Measurements from ENCODE around the gene ELP2.

The ELP2 gene

DNA sequence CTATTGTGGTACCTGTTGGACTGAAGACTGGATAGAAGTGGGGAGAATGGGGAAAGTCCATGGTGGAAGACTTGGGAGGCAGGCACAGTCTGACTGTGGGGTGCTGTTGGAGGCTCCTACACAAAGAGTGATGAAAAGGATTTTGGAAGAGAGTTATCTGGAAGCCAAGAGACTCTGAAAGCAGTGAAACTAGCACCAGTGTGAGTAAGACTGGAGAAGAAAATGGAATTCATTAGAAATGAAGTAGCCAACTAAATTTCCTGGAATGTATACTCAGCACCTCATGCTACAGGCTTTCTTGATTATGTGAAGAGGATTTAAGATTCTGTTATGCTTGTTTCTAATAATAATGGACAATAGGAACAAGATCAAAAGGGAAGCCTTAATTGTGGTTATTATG, 27.7 kb downstream of the ELP2 start:
- H3K14ac ChIP-seq (ENCODE audit: low read length in 2 of 2): no peak overlapping the region

DNA sequence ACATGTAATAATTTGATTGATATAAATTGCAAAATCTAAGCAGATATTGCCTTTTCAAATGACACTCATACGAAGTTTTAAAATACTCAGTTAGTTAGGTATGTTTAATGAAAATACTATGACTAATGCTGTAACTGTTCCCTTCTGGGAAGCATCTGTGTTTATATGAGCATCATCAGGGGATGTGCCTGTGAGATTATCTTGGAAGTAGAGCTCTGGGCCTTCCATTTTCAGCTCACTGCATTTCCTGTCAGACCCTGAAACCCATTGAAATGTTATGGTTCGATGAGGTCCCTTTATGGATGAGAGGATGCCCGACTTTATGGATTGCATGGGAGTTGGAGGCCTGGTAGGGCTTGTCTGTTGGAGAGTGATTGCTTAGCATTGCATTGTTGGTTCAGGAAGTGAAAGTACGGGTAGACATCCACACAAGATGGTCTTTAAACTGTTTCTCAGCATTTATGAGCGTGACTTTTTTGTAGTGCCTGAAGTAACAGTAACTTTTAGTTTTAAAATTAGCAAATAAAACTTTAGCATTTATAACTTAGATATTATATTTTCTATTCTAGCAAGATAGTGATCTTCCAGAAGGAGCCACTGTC, 28.7 kb downstream of the ELP2 start:
- H4K8ac ChIP-seq (ENCODE audit: low read length): peak overlapping the region; percentile 27
- no peaks in the 10 kb centered on the region for H3K9me3 ChIP-seq (ENCODE audit: control insufficient read depth, low read length)
- H2AFZ ChIP-seq (ENCODE audit: low read depth, low read length): no peak overlapping the region
- peaks cover 8 to 75% of the 10 kb centered on the region in 2 experiments for H3K36me3 ChIP-seq (ENCODE audit: control insufficient read depth in 1 of 2, insufficient read depth in 2 of 2, low read depth in 1 of 2, low read length in 2 of 2)
- H3K14ac ChIP-seq (ENCODE audit: low read length in 2 of 2): peak overlapping the region in 1 of 2 experiments; percentile 41
- H2BK15ac ChIP-seq (ENCODE audit: low read depth, poor library complexity, severe bottlenecking): no peak overlapping the region
- no peaks in the 10 kb centered on the region for H3K27me3 ChIP-seq (ENCODE audit: control insufficient read depth in 1 of 2, insufficient read depth in 1 of 2, low read length in 2 of 2)
- peak; percentile 83 for DNase-seq
- H3K23ac ChIP-seq (ENCODE audit: low read length in 2 of 2): no peak overlapping the region
- H2BK12ac ChIP-seq (ENCODE audit: low read length in 2 of 2): no peak overlapping the region
- H3K4me1 ChIP-seq (ENCODE audit: control insufficient read depth, insufficient read depth, low read depth, low read length): peaks cover 6% of the 10 kb centered on the region
- no peak overlapping the region for H2BK120ac ChIP-seq (ENCODE audit: low read depth, low read length)
- H3K4me2 ChIP-seq (ENCODE audit: low read length, poor library complexity, severe bottlenecking): no peak overlapping the region
- no peak overlapping the region for H4K91ac ChIP-seq (ENCODE audit: low read length)
- WGBS: 28% methylated on average over 2 of the region's 5 CpGs
- peak overlapping the region; percentile 84 for H2BK5ac ChIP-seq (ENCODE audit: low read depth, low read length, poor library complexity, severe bottlenecking)
- H3K4ac ChIP-seq (ENCODE audit: low read depth in 1 of 2, low read length in 2 of 2): peak overlapping the region in 1 of 2 experiments; percentile 58
- H3K4me3 ChIP-seq (ENCODE audit: insufficient read depth in 1 of 2, low read depth in 1 of 2, low read length in 2 of 2): peak overlapping the region in 1 of 2 experiments; percentile 4
- H3K18ac ChIP-seq (ENCODE audit: low read depth in 1 of 2, low read length in 2 of 2): peak overlapping the region in 1 of 2 experiments; percentile 80
- H3K27ac ChIP-seq (ENCODE audit: low read length, poor library complexity, severe bottlenecking): peak overlapping the region; percentile 98
- peaks cover 5% of the 10 kb centered on the region for H3K79me1 ChIP-seq (replicated peaks; ENCODE audit: low read length, poor library complexity, severe bottlenecking)
- peak overlapping the region; percentile 70 for H2AK5ac ChIP-seq (ENCODE audit: low read length, severe bottlenecking)
- peak overlapping the region; percentile 63 for H3K9ac ChIP-seq (ENCODE audit: low read length)

More for the DNA sequence above, 27.7 kb downstream of the ELP2 start:
- Histone ChIP-seq H3K36me3 (ENCODE audit: control insufficient read depth in 1 of 2, insufficient read depth in 2 of 2, low read depth in 1 of 2, low read length in 2 of 2) (peaks cover 8 to 70% of the 10 kb centered on the region in 2 experiments), H3K27me3 (ENCODE audit: control insufficient read depth in 1 of 2, insufficient read depth in 1 of 2, low read length in 2 of 2) (no peaks in the 10 kb centered on the region), H3K4me1 (ENCODE audit: control insufficient read depth, insufficient read depth, low read depth, low read length) (peaks cover 10% of the 10 kb centered on the region), H3K79me1 (replicated peaks; ENCODE audit: low read length, poor library complexity, severe bottlenecking) (peaks cover 5% of the 10 kb centered on the region), H2AK5ac (ENCODE audit: low read length, severe bottlenecking) (peak overlapping the region; percentile 40), H2AFZ (ENCODE audit: low read depth, low read length) (no peak overlapping the region), H2BK5ac (ENCODE audit: low read depth, low read length, poor library complexity, severe bottlenecking) (peak overlapping the region; percentile 83), H3K9me3 (ENCODE audit: control insufficient read depth, low read length) (no peaks in the 10 kb centered on the region), H3K4me3 (ENCODE audit: insufficient read depth in 1 of 2, low read depth in 1 of 2, low read length in 2 of 2) (peak overlapping the region in 1 of 2 experiments; percentile 34), H3K4me2 (ENCODE audit: low read length, poor library complexity, severe bottlenecking) (no peak overlapping the region), H3K4ac (ENCODE audit: low read depth in 1 of 2, low read length in 2 of 2) (no peak overlapping the region), H4K91ac (ENCODE audit: low read length) (no peak overlapping the region), H2BK15ac (ENCODE audit: low read depth, poor library complexity, severe bottlenecking) (no peak overlapping the region), H2BK12ac (ENCODE audit: low read length in 2 of 2) (peak overlapping the region in 1 of 2 experiments; percentile 59), H3K27ac (ENCODE audit: low read length, poor library complexity, severe bottlenecking) (peak overlapping the region; percentile 98), H3K9ac (ENCODE audit: low read length) (peak overlapping the region; percentile 63), H3K18ac (ENCODE audit: low read depth in 1 of 2, low read length in 2 of 2) (no peak overlapping the region), H2BK120ac (ENCODE audit: low read depth, low read length) (no peak overlapping the region), H3K23ac (ENCODE audit: low read length in 2 of 2) (no peak overlapping the region), H4K8ac (ENCODE audit: low read length) (no peak overlapping the region)
- DNase-seq: peak; percentile 11

DNA sequence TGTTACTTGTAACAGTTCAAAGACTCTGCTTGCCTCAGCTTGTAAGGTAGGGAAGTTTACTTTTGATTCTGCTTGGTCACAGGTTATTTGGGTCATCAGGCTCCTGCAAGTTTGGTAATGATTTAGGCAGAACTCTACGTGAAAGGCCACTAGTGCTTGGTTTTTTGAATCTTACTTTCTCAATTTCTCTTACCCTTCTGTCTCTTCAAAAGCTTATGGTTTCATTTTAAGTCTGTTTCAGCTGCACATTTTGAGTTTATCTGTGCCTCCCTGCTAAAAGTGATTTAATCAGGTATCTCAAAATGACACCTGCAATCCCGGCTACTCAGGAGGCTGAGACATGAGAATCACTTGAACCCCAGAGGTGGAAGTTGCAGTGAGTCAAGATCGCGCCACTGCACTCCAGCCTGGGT, 31.3 kb downstream of the ELP2 start:
- DNase-seq: no peak
- 100% methylated on average over 4 of the region's 4 CpGs for WGBS
- no peak overlapping the region for H4K8ac ChIP-seq (ENCODE audit: low read length)

DNA sequence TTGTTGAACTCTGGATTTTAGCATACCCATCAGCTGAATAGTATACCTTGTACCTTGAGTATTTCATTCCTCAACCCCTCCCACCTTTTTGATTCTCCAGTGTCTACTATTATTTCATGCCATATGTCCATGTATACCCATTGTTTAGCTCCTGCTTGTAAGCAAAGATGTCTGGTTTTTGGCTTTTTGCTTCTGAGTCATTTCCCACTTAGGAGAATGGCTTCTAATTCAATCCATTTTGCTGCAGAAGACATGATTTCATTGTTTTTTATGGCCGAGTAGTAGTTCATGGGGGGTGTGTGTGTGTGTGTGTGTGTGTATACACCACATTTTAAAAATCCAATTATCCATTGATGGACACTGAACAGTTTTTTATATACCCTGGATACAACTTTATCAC, 33.3 kb downstream of the ELP2 start:
- Histone ChIP-seq H3K27ac (ENCODE audit: low read length, poor library complexity, severe bottlenecking) (peak overlapping the region; percentile 38), H3K36me3 (ENCODE audit: control insufficient read depth in 1 of 2, insufficient read depth in 2 of 2, low read depth in 1 of 2, low read length in 2 of 2) (peaks cover 16 to 87% of the 10 kb centered on the region in 2 experiments), H2BK12ac (ENCODE audit: low read length in 2 of 2) (no peak overlapping the region), H3K23ac (ENCODE audit: low read length in 2 of 2) (no peak overlapping the region), H3K27me3 (ENCODE audit: control insufficient read depth in 1 of 2, insufficient read depth in 1 of 2, low read length in 2 of 2) (no peaks in the 10 kb centered on the region), H3K18ac (ENCODE audit: low read depth in 1 of 2, low read length in 2 of 2) (no peak overlapping the region), H3K4ac (ENCODE audit: low read depth in 1 of 2, low read length in 2 of 2) (no peak overlapping the region), H2AK5ac (ENCODE audit: low read length, severe bottlenecking) (peak overlapping the region; percentile 80), H4K91ac (ENCODE audit: low read length) (no peak overlapping the region), H3K4me2 (ENCODE audit: low read length, poor library complexity, severe bottlenecking) (no peak overlapping the region), H3K79me1 (replicated peaks; ENCODE audit: low read length, poor library complexity, severe bottlenecking) (peaks cover 8% of the 10 kb centered on the region), H4K8ac (ENCODE audit: low read length) (no peak overlapping the region), H3K14ac (ENCODE audit: low read length in 2 of 2) (no peak overlapping the region), H2BK5ac (ENCODE audit: low read depth, low read length, poor library complexity, severe bottlenecking) (no peak overlapping the region), H2AFZ (ENCODE audit: low read depth, low read length) (no peak overlapping the region), H3K4me3 (ENCODE audit: insufficient read depth in 1 of 2, low read depth in 1 of 2, low read length in 2 of 2) (no peak overlapping the region), H2BK15ac (ENCODE audit: low read depth, poor library complexity, severe bottlenecking) (no peak overlapping the region), H2BK120ac (ENCODE audit: low read depth, low read length) (no peak overlapping the region), H3K4me1 (ENCODE audit: control insufficient read depth, insufficient read depth, low read depth, low read length) (peaks cover 3% of the 10 kb centered on the region), H3K9ac (ENCODE audit: low read length) (no peak overlapping the region), H3K9me3 (ENCODE audit: control insufficient read depth, low read length) (no peaks in the 10 kb centered on the region)
- DNase-seq: no peak
- no CpG with 5 or more reads among the region's 1 CpG for WGBS

More for the DNA sequence above, 31.3 kb downstream of the ELP2 start:
- H3K23ac ChIP-seq (ENCODE audit: low read length in 2 of 2): no peak overlapping the region
- peak overlapping the region; percentile 57 for H2AK5ac ChIP-seq (ENCODE audit: low read length, severe bottlenecking)
- H3K14ac ChIP-seq (ENCODE audit: low read length in 2 of 2): no peak overlapping the region
- H3K4ac ChIP-seq (ENCODE audit: low read depth in 1 of 2, low read length in 2 of 2): no peak overlapping the region
- H4K91ac ChIP-seq (ENCODE audit: low read length): no peak overlapping the region
- H3K18ac ChIP-seq (ENCODE audit: low read depth in 1 of 2, low read length in 2 of 2): no peak overlapping the region
- H3K4me3 ChIP-seq (ENCODE audit: insufficient read depth in 1 of 2, low read depth in 1 of 2, low read length in 2 of 2): no peak overlapping the region
- H3K36me3 ChIP-seq (ENCODE audit: control insufficient read depth in 1 of 2, insufficient read depth in 2 of 2, low read depth in 1 of 2, low read length in 2 of 2): peaks cover 11 to 83% of the 10 kb centered on the region in 2 experiments
- no peak overlapping the region for H3K9ac ChIP-seq (ENCODE audit: low read length)
- peaks cover 5% of the 10 kb centered on the region for H3K4me1 ChIP-seq (ENCODE audit: control insufficient read depth, insufficient read depth, low read depth, low read length)
- no peak overlapping the region for H2BK12ac ChIP-seq (ENCODE audit: low read length in 2 of 2)
- peaks cover 3% of the 10 kb centered on the region for H3K79me1 ChIP-seq (replicated peaks; ENCODE audit: low read length, poor library complexity, severe bottlenecking)
- no peak overlapping the region for H3K4me2 ChIP-seq (ENCODE audit: low read length, poor library complexity, severe bottlenecking)
- no peak overlapping the region for H2AFZ ChIP-seq (ENCODE audit: low read depth, low read length)
- no peak overlapping the region for H2BK15ac ChIP-seq (ENCODE audit: low read depth, poor library complexity, severe bottlenecking)
- no peak overlapping the region for H2BK5ac ChIP-seq (ENCODE audit: low read depth, low read length, poor library complexity, severe bottlenecking)
- H2BK120ac ChIP-seq (ENCODE audit: low read depth, low read length): no peak overlapping the region
- H3K9me3 ChIP-seq (ENCODE audit: control insufficient read depth, low read length): no peaks in the 10 kb centered on the region
- H3K27ac ChIP-seq (ENCODE audit: low read length, poor library complexity, severe bottlenecking): no peak overlapping the region
- no peaks in the 10 kb centered on the region for H3K27me3 ChIP-seq (ENCODE audit: control insufficient read depth in 1 of 2, insufficient read depth in 1 of 2, low read length in 2 of 2)
